SK-N-MC (cell line): ENCODE data around the gene TEDDM1.

Experiments used
- EZH2 ChIP-seq: fragments of 200-600 bp; sonication (generic); IDR thresholded peaks from one replicate; pipeline ENCODE4 v1.6.1; 2017; ENCODE audit warnings: antibody characterized with exemption
- POLR2AphosphoS5 ChIP-seq: IDR thresholded peaks from 2 replicates; pipeline ENCODE4 v1.6.1; 2012; ENCODE audit warnings: mild to moderate bottlenecking, low read depth, low read length, borderline replicate concordance

GRCh38 chr1:182441719-182442118 is 41.3 kb upstream of the TEDDM1 start:
- TF ChIP-seq POLR2AphosphoS5, result no peak
- no peak for TF ChIP-seq EZH2
